Activated CD8-positive, alpha-beta memory T cell treated with anti-CD3 and anti-CD28 coated beads, Interleukin-2, amount 50 U/mL, for 24 hours (primary cell): Measurements from ENCODE around the gene CCL5.
"Not testable (repeated sequence)": the region's sequence is repeated elsewhere in the genome, so short reads cannot be mapped to it uniquely, and the experiment has no call there.

Experiments
- DNase-seq: peaks from one replicate; pipeline ENCODE4 v3.0.0-alpha.2; 2020; ENCODE audit errors: extremely low read depth

The CCL5 gene

GRCh38 chr17:35898283-35899070 is 18.3 kb upstream of the CCL5 start:
- no peak for DNase-seq

- DNase-seq: not testable (repeated sequence)
Observed at GRCh38 chr17:35897772-35898171, 17.6 kb upstream of the CCL5 start.

- DNase-seq: no peak
Observed at GRCh38 chr17:35895636-35896587, 15.8 kb upstream of the CCL5 start.

GRCh38 chr17:35894206-35894605 is 14.0 kb upstream of the CCL5 start:
- no peak for DNase-seq

- DNase-seq: no peak
Observed at GRCh38 chr17:35893751-35894150, 13.6 kb upstream of the CCL5 start.

- DNase-seq: no peak
Observed at GRCh38 chr17:35892091-35893035, 12.2 kb upstream of the CCL5 start.

- DNase-seq: no peak
Observed at GRCh38 chr17:35891269-35891668, 11.1 kb upstream of the CCL5 start.

GRCh38 chr17:35890774-35891155 is 10.6 kb upstream of the CCL5 start:
- DNase-seq: no peak

GRCh38 chr17:35889818-35890773 is 9.9 kb upstream of the CCL5 start:
- no peak for DNase-seq

- no peak for DNase-seq
Observed at GRCh38 chr17:35889241-35889640, 9.1 kb upstream of the CCL5 start.

GRCh38 chr17:35878361-35878760 is 1.8 kb downstream of the CCL5 start:
- DNase-seq: no peak

- no peak for DNase-seq
Observed at GRCh38 chr17:35877345-35878029, 2.7 kb downstream of the CCL5 start.

- no peak for DNase-seq
Observed at GRCh38 chr17:35876534-35876933, 3.6 kb downstream of the CCL5 start.

- no peak for DNase-seq
Observed at GRCh38 chr17:35875800-35876139, 4.4 kb downstream of the CCL5 start.

GRCh38 chr17:35875072-35875799 is 4.9 kb downstream of the CCL5 start:
- no peak for DNase-seq

GRCh38 chr17:35872196-35872980 is 7.8 kb downstream of the CCL5 start:
- DNase-seq: no peak

GRCh38 chr17:35870906-35871819 is 9.0 kb downstream of the CCL5 start:
- DNase-seq: no peak
